IMR-90 (cell line): ENCODE results near the gene GIMAP1. TPM values are rescaled to one million over a fixed set of nuclear protein-coding genes. Genes with fewer than 3 reads are reported as not detected.

ENCODE experiments used
- ATAC-seq: fragments of 200-7000 bp; cut with Tn5 transposase; 2 replicates; pipeline ENCODE4 v1.9.1; 2020; ENCODE audit warnings: low read depth, mild to moderate bottlenecking, moderate library complexity
- BruUV-seq: library from RNA; stranded (reverse); fragments of 400-500 nt; replicated peaks from 2 replicates; lab custom pipeline; 2021; lab: Mats Ljungman, UMichigan
- CTCF ChIA-PET: fragments of 300-600 bp; formaldehyde crosslinking; extraction: SDS; loops from one replicate; lab custom pipeline; 2021; ENCODE audit warnings: antibody characterized with exemption; lab: Yijun Ruan, JAX
- POLR2A ChIA-PET: fragments of 300-600 bp; sonication (Branson Sonifier 250); formaldehyde crosslinking; loops from one replicate; lab custom pipeline; 2022; ENCODE audit warnings: antibody characterized with exemption; ENCODE audit not compliant: unreplicated experiment; lab: Charles Lee
- DNase-seq: peaks from one replicate; pipeline ENCODE4 v3.0.0; 2013
- H2AFZ ChIP-seq: replicated peaks from 2 replicates; pipeline ENCODE3; 2013; ENCODE audit warnings: low read length, mild to moderate bottlenecking; ENCODE audit not compliant: poor library complexity
- H2AK5ac ChIP-seq: 2 replicates; pipeline ENCODE4 v1.6.1; 2013; ENCODE audit warnings: low read depth, low read length, inconsistent platforms
- H2AK9ac ChIP-seq: replicated peaks from 2 replicates; pipeline ENCODE3; 2013; ENCODE audit warnings: mild to moderate bottlenecking, low read depth, low read length, moderate library complexity; ENCODE audit not compliant: poor library complexity
- H2BK120ac ChIP-seq: 2 replicates; pipeline ENCODE4 v1.6.1; 2013; ENCODE audit warnings: low read depth, low read length, inconsistent platforms
- H2BK15ac ChIP-seq: 3 replicates; pipeline ENCODE4 v1.6.1; 2013; ENCODE audit warnings: low read depth, low read length, inconsistent platforms
- H2BK20ac ChIP-seq: 2 replicates; pipeline ENCODE4 v1.6.1; 2013; ENCODE audit warnings: low read depth, mild to moderate bottlenecking, inconsistent platforms, low read length, moderate library complexity
- H2BK5ac ChIP-seq: 2 replicates; pipeline ENCODE4 v1.6.1; 2013; ENCODE audit warnings: mild to moderate bottlenecking, low read depth, low read length, inconsistent platforms; ENCODE audit not compliant: poor library complexity, severe bottlenecking
- H3K14ac ChIP-seq: replicated peaks from 2 replicates; pipeline ENCODE4 v1.6.1; 2013; ENCODE audit warnings: low read depth, low read length, inconsistent platforms
- H3K18ac ChIP-seq: 2 replicates; pipeline ENCODE4 v1.6.1; 2013; ENCODE audit warnings: low read depth, low read length, control low read depth
- H3K23ac ChIP-seq: 2 replicates; pipeline ENCODE4 v1.6.1; 2013; ENCODE audit warnings: low read depth, low read length, inconsistent platforms
- H3K27ac ChIP-seq: 2 replicates; pipeline ENCODE4 v1.5.1; 2013; ENCODE audit warnings: mild to moderate bottlenecking, control low read depth, low read length; ENCODE audit not compliant: insufficient read depth
- H3K27me3 ChIP-seq: 2 replicates; pipeline ENCODE4 v1.6.1; 2013; ENCODE audit warnings: low read length; ENCODE audit not compliant: control insufficient read depth, insufficient read depth
- H3K36me3 ChIP-seq: 2 replicates; pipeline ENCODE4 v1.6.1; 2013; ENCODE audit warnings: low read length, mixed read lengths; ENCODE audit not compliant: control insufficient read depth, insufficient read depth
- H3K4ac ChIP-seq: 2 replicates; pipeline ENCODE4 v1.6.1; 2013; ENCODE audit warnings: low read depth, low read length, inconsistent platforms
- H3K4me1 ChIP-seq: 2 replicates; pipeline ENCODE4 v1.6.1; 2013; ENCODE audit warnings: low read length, mixed read lengths; ENCODE audit not compliant: control insufficient read depth, insufficient read depth
- H3K4me2 ChIP-seq: 2 replicates; pipeline ENCODE4 v1.6.1; 2013; ENCODE audit warnings: low read depth, mild to moderate bottlenecking, control low read depth, low read length, moderate library complexity
- H3K4me3 ChIP-seq: 2 replicates; pipeline ENCODE4 v1.5.1; 2013; ENCODE audit warnings: low read depth, mild to moderate bottlenecking, control low read depth, low read length, moderate library complexity; ENCODE audit not compliant: insufficient read depth
- H3K56ac ChIP-seq: 2 replicates; pipeline ENCODE4 v1.6.1; 2013; ENCODE audit warnings: low read length, inconsistent platforms; ENCODE audit not compliant: insufficient read depth; ENCODE audit errors: extremely low read depth
- H3K79me1 ChIP-seq, 2 experiments: 2 replicates each; pipeline ENCODE4 v1.6.1; 2013; ENCODE audit warnings: low read length in 2 of 2, inconsistent platforms in 1 of 2, low read depth in 1 of 2
- H3K9ac ChIP-seq: 2 replicates; pipeline ENCODE4 v1.6.1; 2013; ENCODE audit warnings: low read depth, low read length, control low read depth
- H3K9me1 ChIP-seq: 2 replicates; pipeline ENCODE4 v1.6.1; 2013; ENCODE audit warnings: low read length, inconsistent platforms; ENCODE audit not compliant: insufficient read depth
- H3K9me3 ChIP-seq: 2 replicates; pipeline ENCODE4 v1.6.1; 2013; ENCODE audit warnings: low read length; ENCODE audit not compliant: control insufficient read depth, insufficient read depth
- H4K20me1 ChIP-seq: 2 replicates; pipeline ENCODE4 v1.6.1; 2013; ENCODE audit warnings: low read length, inconsistent platforms; ENCODE audit not compliant: insufficient read depth
- H4K5ac ChIP-seq: 2 replicates; pipeline ENCODE4 v1.6.1; 2013; ENCODE audit warnings: mild to moderate bottlenecking, low read depth, low read length, control low read depth
- H4K8ac ChIP-seq, 2 experiments: 2 replicates each; pipeline ENCODE4 v1.6.1; 2013; ENCODE audit warnings: low read depth in 2 of 2, low read length in 2 of 2, control low read depth in 1 of 2, inconsistent platforms in 1 of 2
- H4K91ac ChIP-seq: 2 replicates; pipeline ENCODE4 v1.6.1; 2013; ENCODE audit warnings: low read depth, low read length, inconsistent platforms; ENCODE audit not compliant: insufficient read depth
- CEBPB ChIP-seq: IDR thresholded peaks from 2 replicates; pipeline ENCODE4 v1.6.1; 2012; ENCODE audit warnings: low read depth, low read length, improper control_type of control experiment
- FOS ChIP-seq: fragments of 150-350 bp; IDR thresholded peaks from 2 replicates; pipeline ENCODE4 v1.6.1; 2016; ENCODE audit warnings: low read depth, low read length
- MAFK ChIP-seq: IDR thresholded peaks from 2 replicates; pipeline ENCODE4 v1.6.1; 2012; ENCODE audit warnings: low read depth, low read length, improper control_type of control experiment
- MAZ ChIP-seq: IDR thresholded peaks from 2 replicates; pipeline ENCODE4 v1.6.1; 2012; ENCODE audit warnings: low read depth, mild to moderate bottlenecking, low read length, improper control_type of control experiment, moderate library complexity, borderline replicate concordance
- NFE2L2 ChIP-seq: fragments of 150-350 bp; IDR thresholded peaks from 2 replicates; pipeline ENCODE4 v1.6.1; 2016; ENCODE audit warnings: low read depth, mild to moderate bottlenecking, low read length
- POLR2A ChIP-seq: IDR thresholded peaks from 2 replicates; pipeline ENCODE4 v1.6.1; 2012; ENCODE audit warnings: mild to moderate bottlenecking, low read depth, low read length
- RAD21 ChIP-seq: IDR thresholded peaks from 2 replicates; pipeline ENCODE4 v1.6.1; 2012; ENCODE audit warnings: low read length, improper control_type of control experiment
- RFX5 ChIP-seq: IDR thresholded peaks from 2 replicates; pipeline ENCODE4 v1.8.0; 2012; ENCODE audit warnings: low read depth, mild to moderate bottlenecking, low read length, moderate library complexity
- SMC3 ChIP-seq: fragments of 150-350 bp; IDR thresholded peaks from 2 replicates; pipeline ENCODE4 v1.6.1; 2016; ENCODE audit warnings: low read depth, mild to moderate bottlenecking, antibody characterized with exemption, low read length, moderate library complexity
- WGBS, 2 experiments: methylation state at CpG; one replicate each; pipeline versions ENCODE4 v1.1.5 to v1.1.7; 2013; ENCODE audit warnings: missing lambda C conversion rate in 2 of 2; ENCODE audit not compliant: insufficient read length in 1 of 2; ENCODE audit errors: extremely low coverage in 2 of 2; 5-methylcytosine and 5-hydroxymethylcytosine counted together
- dilution Hi-C: fragments of 300-500 bp; cut with HindIII; formaldehyde crosslinking; loops from one replicate; pipeline ENCODE4 v1.14.3; 2018; ENCODE audit warnings: low sequenced_read_pairs; ENCODE audit not compliant: unreplicated experiment
- in situ Hi-C: fragments of 300-500 bp; cut with MboI; formaldehyde crosslinking; loops from 3 replicates; pipeline ENCODE4 v1.14.3; 2019; ENCODE audit warnings: low sequenced_read_pairs, inconsistent platforms, mixed read lengths
- intact Hi-C: fragments of 100-400 bp; cut with micrococcal nuclease; formaldehyde crosslinking; loops from 2 replicates; pipeline ENCODE4 v1.10.0; 2022
- polyA plus RNA-seq, 3 experiments: library from polyadenylated mRNA; depleted of rRNA; stranded (reverse); fragments of >200 nt; gene quantifications; 2 replicates each; pipeline ENCODE4 v1.2.3, GENCODE V29; 2012; ENCODE audit warnings: low replicate concordance in 1 of 3
- total RNA-seq: library from RNA; depleted of rRNA; stranded (reverse); fragments of >200 nt; gene quantifications from 2 replicates; pipeline ENCODE4 v1.2.3, GENCODE V29; 2012

Gene GIMAP1
- total and polyA plus RNA-seq, 2 of the 4 experiments (the other 2 are of a cell fraction) = not detected

- Histone ChIP-seq H2AK9ac (no peak overlapping the region), H2BK15ac (no peak overlapping the region), H3K56ac (no peak overlapping the region), H2BK120ac (no peak overlapping the region), H4K20me1 (no peaks in the 10 kb centered on the region), H3K4me3 (no peak overlapping the region), H3K18ac (no peak overlapping the region), H3K79me1 (no peaks in the 10 kb centered on the region), H2BK20ac (no peak overlapping the region), H3K14ac (no peak overlapping the region), H2AFZ (no peak overlapping the region), H4K91ac (no peak overlapping the region), H3K4me1 (no peaks in the 10 kb centered on the region), H3K27me3 (no peaks in the 10 kb centered on the region), H3K9me1 (no peaks in the 10 kb centered on the region), H2AK5ac (no peak overlapping the region), H3K23ac (no peak overlapping the region), H2BK5ac (no peak overlapping the region), H3K36me3 (no peaks in the 10 kb centered on the region), H4K8ac (no peak overlapping the region), H3K9ac (no peak overlapping the region), H3K4ac (no peak overlapping the region), H4K5ac (no peak overlapping the region), H3K27ac (no peak overlapping the region), H3K9me3 (no peaks in the 10 kb centered on the region), H3K4me2 (no peak overlapping the region)
- dilution Hi-C loops = no loop called here
- 44% methylated on average over 3 of the region's 4 CpGs; no CpG with 5 or more reads in 1 of the 2 experiments for WGBS, 2 experiments
- DNase-seq (no peak), ATAC-seq (no peak)
- BruUV-seq = no TSS peak
- in situ Hi-C loops = no loop called here
- ChIA-PET POLR2A (no interaction called here), CTCF (no interaction called here)
- intact Hi-C loops = no loop called here
- TF ChIP-seq POLR2A (no peak), MAZ (no peak), FOS (no peak), NFE2L2 (no peak), SMC3 (no peak), CEBPB (no peak), RFX5 (no peak), RAD21 (no peak), MAFK (no peak)
These were observed 526 bp downstream of the GIMAP1 start for GRCh38 chr7:150716939-150717338.
